SU-DHL-6 (cell line): ENCODE results near the gene PALLD.
"Not testable (repeated sequence)": the region's sequence is repeated elsewhere in the genome, so short reads cannot be mapped to it uniquely, and the experiment has no call there.

ENCODE experiments used
- H2AFZ ChIP-seq: fragments of 200-600 bp; sonication (generic); 2 replicates; pipeline ENCODE4 v1.6.1; 2014; ENCODE audit warnings: low read depth, mild to moderate bottlenecking, moderate library complexity, mixed read lengths, antibody characterized with exemption, low read length; ENCODE audit not compliant: severe bottlenecking
- H3F3A ChIP-seq: fragments of 200-600 bp; shearing (Covaris generic); 2 replicates; pipeline ENCODE4 v1.6.0; 2016; ENCODE audit warnings: antibody characterized with exemption, mild to moderate bottlenecking; ENCODE audit not compliant: insufficient read depth
- H3K27ac ChIP-seq: fragments of 200-600 bp; sonication (generic); 2 replicates; pipeline ENCODE4 v1.5.1; 2016; ENCODE audit warnings: low read depth, mild to moderate bottlenecking, low read length, moderate library complexity, mixed read lengths
- H3K27me3 ChIP-seq: fragments of 200-600 bp; sonication (generic), shearing (Covaris generic); 2 replicates; pipeline ENCODE4 v1.6.0; 2014; ENCODE audit warnings: mild to moderate bottlenecking, low read length
- H3K36me3 ChIP-seq: fragments of 200-600 bp; sonication (generic); 2 replicates; pipeline ENCODE4 v1.6.1; 2014; ENCODE audit warnings: mild to moderate bottlenecking, low read length, mixed read lengths
- H3K4me2 ChIP-seq: fragments of 300-600, 200-600 bp; shearing (Covaris generic), sonication (generic); 2 replicates; pipeline ENCODE4 v1.6.0; 2014; ENCODE audit warnings: low read length, low read depth, mild to moderate bottlenecking; ENCODE audit not compliant: poor library complexity, severe bottlenecking
- H3K4me3 ChIP-seq: fragments of 200-600 bp; sonication (generic); 2 replicates; pipeline ENCODE4 v1.5.1; 2014; ENCODE audit warnings: antibody characterized with exemption, low read length, mild to moderate bottlenecking, mixed read lengths; ENCODE audit not compliant: insufficient read depth, poor library complexity, severe bottlenecking
- H3K79me2 ChIP-seq: fragments of 200-600 bp; sonication (generic); 2 replicates; pipeline ENCODE4 v1.6.1; 2014; ENCODE audit warnings: mild to moderate bottlenecking, low read length, moderate library complexity; ENCODE audit not compliant: insufficient read depth
- H3K9ac ChIP-seq: fragments of 200-600 bp; sonication (generic); 2 replicates; pipeline ENCODE4 v1.7.0; 2014; ENCODE audit warnings: mild to moderate bottlenecking, low read length
- H3K9me2 ChIP-seq: fragments of 200-600 bp; sonication (generic); replicated peaks from 2 replicates; pipeline ENCODE4 v1.6.1; 2014; ENCODE audit warnings: low read length; ENCODE audit not compliant: insufficient read depth
- H3K9me3 ChIP-seq: fragments of 200-600 bp; sonication (generic); 2 replicates; pipeline ENCODE4 v1.6.1; 2014; ENCODE audit warnings: low read length, mixed read lengths; ENCODE audit not compliant: insufficient read depth
- H4K20me1 ChIP-seq: fragments of 200-600 bp; sonication (generic); 2 replicates; pipeline ENCODE4 v1.6.1; 2014; ENCODE audit warnings: low read depth, mild to moderate bottlenecking, antibody characterized with exemption, low read length, moderate library complexity, mixed read lengths
- CTCF ChIP-seq: fragments of 200-600 bp; sonication (generic); IDR thresholded peaks from one replicate; pipeline ENCODE4 v1.5.1; 2017; ENCODE audit warnings: antibody characterized with exemption, mild to moderate bottlenecking, low read length, moderate library complexity; ENCODE audit not compliant: insufficient read depth, poor library complexity, severe bottlenecking
- EZH2phosphoT487 ChIP-seq: fragments of 200-600 bp; sonication (generic), shearing (Covaris generic); conservative IDR thresholded peaks from 2 replicates; pipeline ENCODE4 v1.6.1; 2018; ENCODE audit warnings: mild to moderate bottlenecking, antibody characterized with exemption, low read length, moderate library complexity, mixed read lengths

Gene PALLD

GRCh38 chr4:168508683-168509082 is 11.8 kb downstream of the PALLD start:
- H3K4me2 ChIP-seq, result no peak overlapping the region
- no peak for TF ChIP-seq CTCF
- TF ChIP-seq EZH2phosphoT487, result no peak
- no peaks in the 10 kb centered on the region for H4K20me1 ChIP-seq
- no peaks in the 10 kb centered on the region for H3K27me3 ChIP-seq
- H3K27ac ChIP-seq, result no peak overlapping the region
- H3K9ac ChIP-seq, result no peak overlapping the region
- H2AFZ ChIP-seq, result no peak overlapping the region
- H3K36me3 ChIP-seq, result no peaks in the 10 kb centered on the region
- no peaks in the 10 kb centered on the region for H3K9me3 ChIP-seq
- no peaks in the 10 kb centered on the region for H3K79me2 ChIP-seq
- no peaks in the 10 kb centered on the region for H3K9me2 ChIP-seq
- no peak overlapping the region for H3K4me3 ChIP-seq
- H3F3A ChIP-seq, result no peaks in the 10 kb centered on the region

GRCh38 chr4:168509786-168510185 is 12.9 kb downstream of the PALLD start:
- Histone ChIP-seq H3K9me2 (no peaks in the 10 kb centered on the region), H3K27ac (no peak overlapping the region), H2AFZ (no peak overlapping the region), H3K27me3 (no peaks in the 10 kb centered on the region), H3K9ac (no peak overlapping the region), H3K9me3 (no peaks in the 10 kb centered on the region), H3K36me3 (no peaks in the 10 kb centered on the region), H3K4me3 (no peak overlapping the region), H4K20me1 (no peaks in the 10 kb centered on the region), H3K79me2 (no peaks in the 10 kb centered on the region), H3K4me2 (no peak overlapping the region), H3F3A (no peaks in the 10 kb centered on the region)
- no peak for TF ChIP-seq CTCF
- TF ChIP-seq EZH2phosphoT487, result no peak

GRCh38 chr4:168511780-168512489 is 15.1 kb downstream of the PALLD start:
- Histone ChIP-seq H3K27me3 (no peaks in the 10 kb centered on the region), H3K9me3 (no peaks in the 10 kb centered on the region), H2AFZ (no peak overlapping the region), H3K27ac (no peak overlapping the region), H3K9ac (no peak overlapping the region), H3K4me3 (no peak overlapping the region), H4K20me1 (no peaks in the 10 kb centered on the region), H3K9me2 (no peaks in the 10 kb centered on the region), H3K36me3 (no peaks in the 10 kb centered on the region), H3K79me2 (no peaks in the 10 kb centered on the region), H3F3A (no peaks in the 10 kb centered on the region), H3K4me2 (no peak overlapping the region)
- no peak for TF ChIP-seq EZH2phosphoT487
- no peak for TF ChIP-seq CTCF

GRCh38 chr4:168513826-168514225 is 17.0 kb downstream of the PALLD start:
- not testable (repeated sequence) for H3K9me3 ChIP-seq, H3F3A ChIP-seq, H2AFZ ChIP-seq, H4K20me1 ChIP-seq, H3K4me2 ChIP-seq, H3K79me2 ChIP-seq, H3K27ac ChIP-seq, H3K9ac ChIP-seq, H3K4me3 ChIP-seq, H3K27me3 ChIP-seq, H3K9me2 ChIP-seq, H3K36me3 ChIP-seq
